Esophagus squamous epithelium (tissue), 5 donors: ENCODE results near the gene MAPKAP1. TPM values are rescaled to one million over a fixed set of nuclear protein-coding genes. Genes with fewer than 3 reads are reported as not detected.

Experiments used
- DNase-seq: peaks from one replicate; lab custom pipeline; 2025; lab: John Stamatoyannopoulos, UW
- H3K27ac ChIP-seq, 4 donors: fragments of 200-600 bp; sonication (generic); one replicate each; pipeline ENCODE4 v1.5.1; 2016 to 2019; ENCODE audit warnings: mild to moderate bottlenecking in 1 of 4
- H3K27me3 ChIP-seq, 4 donors: fragments of 200-600 bp; sonication (generic); 1 replicate in 3 of 4; 2 replicates in 1 of 4; pipeline versions ENCODE4 v1.5.1 to v1.6.0; 2017 to 2021; ENCODE audit warnings: antibody characterized with exemption in 1 of 4
- H3K36me3 ChIP-seq, 3 donors: fragments of 200-600 bp; sonication (generic); one replicate each; pipeline ENCODE4 v1.5.1; 2016 to 2019
- H3K4me1 ChIP-seq, 3 donors: fragments of 200-600 bp; sonication (generic); one replicate each; pipeline ENCODE4 v1.5.1; 2017 to 2019
- H3K4me3 ChIP-seq, 4 donors: fragments of 200-600 bp; sonication (generic); 1 replicate in 3 of 4; 2 replicates in 1 of 4; pipeline ENCODE4 v1.5.1; 2016 to 2019; ENCODE audit warnings: mild to moderate bottlenecking in 2 of 4, moderate library complexity in 1 of 4
- H3K9me3 ChIP-seq, 3 donors: fragments of 200-600 bp; sonication (generic); one replicate each; pipeline ENCODE4 v1.5.1; 2016 to 2019
- CTCF ChIP-seq, 6 experiments: fragments of 450-650 bp in 4 of 6; fragments of 200-600 bp in 2 of 6; sonication (generic) in 2 of 6; IDR thresholded peaks; one replicate each; pipeline ENCODE4 v1.5.1; 2016 to 2019; ENCODE audit warnings: antibody characterized with exemption in 6 of 6, mild to moderate bottlenecking in 4 of 6, moderate library complexity in 4 of 6
- POLR2A ChIP-seq, 4 donors: fragments of 450-650 bp; IDR thresholded peaks; one replicate each; pipeline ENCODE4 v1.6.1; 2017; ENCODE audit warnings: antibody characterized with exemption in 4 of 4, mild to moderate bottlenecking in 4 of 4, moderate library complexity in 3 of 4
- WGBS, 2 donors: methylation state at CpG; one replicate each; pipeline ENCODE4 v1.1.5; 2018; 5-methylcytosine and 5-hydroxymethylcytosine counted together
- intact Hi-C: fragments of 100-400 bp; cut with DNase I; formaldehyde crosslinking; loops from one replicate; pipeline ENCODE4 v1.15.0; 2022
- total RNA-seq, 4 donors: library from RNA; depleted of rRNA; stranded (reverse); fragments of >200 nt; gene quantifications; one replicate each; pipeline ENCODE4 v1.1.0, GENCODE V29; 2016
- donor health status: DM: yes; HTN: yes; CAD: no.

MAPKAP1 gene
- total RNA-seq, 4 donors from 2014 or later: 59.0 to 87.0 (median 70.9) TPM

DNA sequence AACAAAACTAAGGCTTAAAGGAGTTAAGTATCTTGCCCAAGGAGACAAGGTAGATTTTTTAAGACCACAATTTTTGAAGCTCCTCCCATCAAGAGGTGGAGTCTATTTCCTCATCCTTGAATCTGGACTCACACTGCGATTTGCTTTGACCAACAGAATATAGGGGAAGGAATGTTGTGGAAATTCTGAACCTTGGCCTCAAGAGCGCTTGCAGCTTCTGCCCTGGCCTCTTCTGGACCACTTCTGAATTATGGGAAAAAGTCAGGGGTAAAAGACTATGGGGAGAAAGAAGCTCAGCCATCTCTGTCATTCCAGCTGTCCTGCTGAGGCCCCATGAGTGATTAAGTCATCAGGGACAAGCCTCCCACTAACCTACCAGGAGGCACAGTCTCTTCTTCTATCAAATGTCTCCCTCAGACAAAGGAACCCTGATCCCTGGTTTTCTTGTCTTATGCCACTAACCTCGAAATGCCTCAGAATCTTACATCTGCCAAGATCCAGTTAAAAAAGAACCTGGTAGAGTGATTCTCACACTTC is 25.9 kb downstream of the MAPKAP1 start:
- no peak overlapping the region for H3K4me3 ChIP-seq
- H3K36me3 ChIP-seq: peaks cover 0 to 17% (median 4%) of the 10 kb centered on the region in 3 donors
- no peak overlapping the region for H3K27ac ChIP-seq
- 90 to 93% methylated on average over 3 of the region's 3 CpGs for WGBS, 2 donors
- H3K27me3 ChIP-seq: no peaks in the 10 kb centered on the region
- no peak for DNase-seq
- TF ChIP-seq POLR2A (IDR thresholded peaks at IDR 0.05): no peak
- no peak for TF ChIP-seq CTCF (IDR thresholded peaks at IDR 0.05)
- H3K4me1 ChIP-seq: peaks cover 0 to 9% (median 4%) of the 10 kb centered on the region in 3 donors
- intact Hi-C loops: no loop called here
- H3K9me3 ChIP-seq: no peaks in the 10 kb centered on the region

GRCh38 chr9:125680445-125680844 is 26.6 kb downstream of the MAPKAP1 start:
- intact Hi-C loops: no loop called here
- DNase-seq: no peak
- H3K4me1 ChIP-seq: peaks cover 0 to 15% (median 4%) of the 10 kb centered on the region in 3 donors
- TF ChIP-seq CTCF (IDR thresholded peaks at IDR 0.05) (no peak), POLR2A (IDR thresholded peaks at IDR 0.05) (no peak)
- peaks cover 0 to 12% (median 4%) of the 10 kb centered on the region in 3 donors for H3K36me3 ChIP-seq
- H3K27me3 ChIP-seq: no peaks in the 10 kb centered on the region
- H3K9me3 ChIP-seq: no peaks in the 10 kb centered on the region
- no peak overlapping the region for H3K27ac ChIP-seq
- no peak overlapping the region for H3K4me3 ChIP-seq

DNA sequence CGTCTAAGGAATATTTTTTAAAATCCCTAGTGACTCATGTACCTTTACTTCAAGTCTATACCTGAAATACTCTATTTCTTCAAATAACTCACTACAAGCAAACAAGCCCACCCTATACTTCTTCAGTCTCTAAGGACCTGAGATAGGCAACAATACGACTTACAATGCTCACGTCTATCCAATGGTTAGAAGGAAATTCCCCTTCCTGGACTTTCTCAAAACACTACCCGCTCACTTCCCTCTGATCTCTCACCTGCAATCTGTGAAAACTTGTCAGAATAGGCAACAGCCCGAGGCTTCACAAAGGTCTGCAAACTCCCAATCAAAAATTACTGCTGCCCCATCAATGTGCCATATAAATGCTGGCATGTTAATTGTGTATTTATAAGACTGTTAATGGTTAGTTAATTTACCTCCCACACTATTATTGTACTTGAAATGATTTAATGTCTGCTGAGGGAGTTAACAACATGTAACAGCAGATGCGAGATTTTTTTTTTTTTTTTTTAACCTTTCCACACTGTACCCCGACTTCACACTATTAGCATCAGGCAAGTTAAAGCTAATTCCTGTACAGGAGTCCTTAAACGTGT is 27.3 kb downstream of the MAPKAP1 start:
- H3K36me3 ChIP-seq: peaks cover 0 to 4% (median 0%) of the 10 kb centered on the region in 3 donors
- H3K27ac ChIP-seq: no peak overlapping the region
- TF ChIP-seq CTCF (IDR thresholded peaks at IDR 0.05) (no peak), POLR2A (IDR thresholded peaks at IDR 0.05) (no peak)
- H3K4me3 ChIP-seq: no peak overlapping the region
- DNase-seq: no peak
- WGBS, 2 donors: 43 to 47% methylated on average over 8 of the region's 8 CpGs
- intact Hi-C loops: no loop called here
- H3K27me3 ChIP-seq: no peaks in the 10 kb centered on the region
- no peaks in the 10 kb centered on the region for H3K9me3 ChIP-seq
- peaks cover 0 to 21% (median 4%) of the 10 kb centered on the region in 3 donors for H3K4me1 ChIP-seq

DNA sequence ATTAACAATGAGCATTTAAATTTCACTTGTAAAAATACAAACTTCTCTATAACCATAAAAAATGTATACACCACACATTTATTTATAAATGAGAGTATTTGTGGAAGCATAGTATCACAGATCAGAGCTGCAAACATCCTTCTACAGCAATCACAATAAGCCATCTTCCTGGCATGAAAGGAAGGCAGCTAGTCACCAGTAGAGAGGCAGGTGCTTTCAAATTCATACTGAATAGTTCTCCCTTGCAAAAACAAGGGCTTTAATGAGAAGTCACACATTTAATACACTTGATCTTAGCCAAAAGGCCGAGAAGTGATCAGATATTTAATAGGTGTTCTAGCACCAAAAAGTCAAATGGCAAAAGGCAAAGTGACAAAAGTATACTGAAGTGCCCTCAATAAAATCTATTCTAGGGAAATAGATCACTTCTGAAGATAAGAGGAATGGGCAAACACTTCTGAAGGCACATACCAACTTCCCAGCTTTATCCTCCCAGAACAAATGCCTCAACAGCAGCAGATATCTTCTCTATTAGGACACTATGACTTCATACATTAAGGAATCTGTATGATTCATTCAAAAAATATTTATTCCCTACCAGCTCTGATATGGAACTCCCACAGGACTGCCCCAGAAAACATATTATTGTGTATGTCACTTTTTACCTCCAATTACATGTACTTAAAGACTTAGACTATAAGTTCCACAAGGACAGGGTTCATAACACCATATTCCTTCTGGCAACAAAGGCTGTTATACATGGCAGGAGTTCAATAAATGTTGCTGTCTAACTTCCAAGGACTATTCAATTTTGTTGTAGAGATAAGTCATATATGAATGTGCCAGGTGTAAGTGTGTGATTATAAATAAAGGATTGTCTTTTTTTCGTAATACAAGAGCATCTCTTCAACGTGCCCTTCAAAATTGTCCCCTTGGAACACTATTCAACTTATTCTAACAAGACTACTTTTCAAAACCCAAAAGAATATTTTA is 31.7 kb downstream of the MAPKAP1 start:
- intact Hi-C loops: no loop called here
- peaks cover 0 to 14% (median 0%) of the 10 kb centered on the region in 3 donors for H3K36me3 ChIP-seq
- TF ChIP-seq CTCF (IDR thresholded peaks at IDR 0.05) (no peak), POLR2A (IDR thresholded peaks at IDR 0.05) (no peak)
- H3K27me3 ChIP-seq: no peaks in the 10 kb centered on the region
- 71% methylated on average over 3 of the region's 3 CpGs for WGBS, 2 donors
- H3K4me3 ChIP-seq: no peak overlapping the region
- no peak overlapping the region for H3K27ac ChIP-seq
- H3K9me3 ChIP-seq: no peaks in the 10 kb centered on the region
- H3K4me1 ChIP-seq: peaks cover 0 to 21% (median 4%) of the 10 kb centered on the region in 3 donors
- DNase-seq: no peak
